ENCODE results near the gene ODAD2. TPM values are rescaled to one million over a fixed set of nuclear protein-coding genes. Genes with fewer than 3 reads are reported as not detected.
"Not testable (repeated sequence)": the region's sequence is repeated elsewhere in the genome, so short reads cannot be mapped to it uniquely, and the experiment has no call there.

ODAD2 gene
- total RNA-seq, 1 experiment from 2014 or later = 3.7 TPM

GRCh38 chr10:27970795-27971194 lies 28.1 kb downstream of the ODAD2 start:
- not testable (repeated sequence) for DNase-seq (ENCODE audit: low read depth)

- not testable (repeated sequence) for DNase-seq (ENCODE audit: low read depth)
These were observed 28.9 kb downstream of the ODAD2 start for GRCh38 chr10:27969931-27970330.

- DNase-seq (ENCODE audit: low read depth) = peak; percentile 34
These were observed 39.7 kb downstream of the ODAD2 start for GRCh38 chr10:27959093-27959715.

- peak; percentile 2 for DNase-seq (ENCODE audit: low read depth)
These were observed 40.5 kb downstream of the ODAD2 start for GRCh38 chr10:27958383-27958782.

DNA sequence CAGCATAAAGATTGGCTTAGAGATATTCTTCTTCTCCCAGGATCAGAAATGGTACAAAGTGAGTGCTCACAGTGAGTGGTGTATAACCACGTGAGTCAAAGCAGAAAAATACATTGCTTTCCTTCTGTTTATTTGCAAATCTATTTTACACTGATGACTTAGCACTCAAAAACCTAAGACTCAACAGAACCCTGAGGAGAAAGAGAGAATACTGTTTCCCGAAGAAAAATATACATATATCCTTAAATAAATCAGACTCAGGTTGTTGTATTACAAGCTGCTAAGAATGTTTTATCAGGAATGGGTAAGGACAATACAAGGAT lies 48.7 kb downstream of the ODAD2 start:
- no peak for DNase-seq (ENCODE audit: low read depth)

GRCh38 chr10:27949528-27950241 lies 49.2 kb downstream of the ODAD2 start:
- DNase-seq (ENCODE audit: low read depth) = peak; percentile 15

DNA sequence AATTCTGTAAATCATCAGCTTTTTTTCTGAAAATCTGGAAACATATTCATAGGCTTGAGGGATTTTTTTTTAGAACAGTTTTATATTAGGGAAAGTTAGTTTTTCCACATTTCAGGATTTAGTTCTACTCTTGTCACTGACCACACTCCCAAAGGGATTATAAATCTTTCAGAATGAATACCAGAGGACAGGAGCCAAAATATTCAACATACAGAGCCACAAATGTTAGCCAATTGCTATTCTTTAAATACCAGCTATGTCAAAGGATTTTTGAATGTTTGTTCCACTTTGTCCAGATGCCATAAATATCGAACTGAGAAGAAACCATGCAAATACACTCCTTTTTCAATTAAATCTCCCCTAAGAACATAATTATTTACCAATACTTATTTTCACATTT lies 50.7 kb downstream of the ODAD2 start:
- no peak for DNase-seq (ENCODE audit: low read depth)

DNA sequence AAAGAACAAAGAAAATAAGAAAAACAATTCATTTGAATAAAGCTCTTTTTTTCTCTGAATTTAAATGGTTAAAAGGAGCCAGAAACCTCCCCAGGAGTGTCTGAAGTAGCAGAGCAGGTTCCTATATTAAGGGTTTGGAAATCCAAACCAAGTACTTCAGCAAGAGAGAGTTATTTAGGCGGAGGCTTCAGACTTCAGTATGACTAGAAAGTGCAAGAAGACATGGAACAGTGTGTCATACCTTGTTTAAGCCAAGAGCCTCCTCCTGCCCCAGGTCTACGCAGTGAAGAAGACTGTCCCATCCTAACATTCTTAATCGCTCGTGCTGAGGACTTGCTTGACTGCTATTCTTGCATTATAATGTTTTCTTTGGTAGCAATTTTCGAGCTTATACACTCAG lies 51.3 kb downstream of the ODAD2 start:
- DNase-seq (ENCODE audit: low read depth) = no peak

DNA sequence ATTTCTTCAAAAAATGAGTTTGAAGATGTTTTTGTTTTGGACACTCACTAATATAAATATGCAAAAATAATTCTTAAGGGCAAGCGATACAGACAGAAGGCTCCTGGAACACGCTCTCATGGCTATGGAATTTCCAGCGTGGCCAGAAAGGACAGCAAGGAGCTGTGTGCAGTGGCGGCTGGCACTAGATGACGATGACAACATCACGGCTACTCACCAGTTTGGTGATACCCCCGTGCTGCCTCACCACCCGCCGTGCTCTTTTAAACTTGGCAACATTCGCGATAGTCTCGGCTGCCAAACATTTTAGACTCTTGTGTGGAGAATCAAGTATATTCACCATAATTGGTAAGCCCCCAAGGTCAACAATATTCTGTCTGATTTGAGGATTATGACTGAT lies 54.9 kb downstream of the ODAD2 start:
- DNase-seq (ENCODE audit: low read depth) = peak; percentile 7

- DNase-seq (ENCODE audit: low read depth) = no peak
These were observed 84.0 kb downstream of the ODAD2 start for GRCh38 chr10:27914888-27915287.

GRCh38 chr10:27912231-27912630 lies 86.6 kb downstream of the ODAD2 start:
- DNase-seq (ENCODE audit: low read depth) = no peak

GRCh38 chr10:27911539-27911938 lies 87.3 kb downstream of the ODAD2 start:
- DNase-seq (ENCODE audit: low read depth) = no peak

DNA sequence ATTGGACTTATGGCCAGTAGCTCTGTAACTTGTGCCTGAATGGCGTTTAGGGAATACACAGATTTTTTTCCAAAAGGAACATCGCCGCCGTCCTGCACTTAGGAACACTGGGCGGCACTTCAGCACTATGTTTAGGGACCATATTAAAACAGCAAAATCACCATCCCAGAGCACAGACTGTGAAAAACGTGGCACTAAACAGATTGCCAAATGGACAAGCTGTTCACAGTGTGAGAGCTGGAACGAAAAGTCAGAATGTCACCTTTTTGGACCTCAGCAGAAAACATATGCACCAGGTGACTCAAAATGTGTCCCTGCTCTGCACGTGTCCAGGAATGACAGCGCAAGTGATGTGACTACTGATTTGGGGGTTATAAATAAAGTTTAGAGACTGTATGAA lies 87.9 kb downstream of the ODAD2 start:
- DNase-seq (ENCODE audit: low read depth) = no peak

DNA sequence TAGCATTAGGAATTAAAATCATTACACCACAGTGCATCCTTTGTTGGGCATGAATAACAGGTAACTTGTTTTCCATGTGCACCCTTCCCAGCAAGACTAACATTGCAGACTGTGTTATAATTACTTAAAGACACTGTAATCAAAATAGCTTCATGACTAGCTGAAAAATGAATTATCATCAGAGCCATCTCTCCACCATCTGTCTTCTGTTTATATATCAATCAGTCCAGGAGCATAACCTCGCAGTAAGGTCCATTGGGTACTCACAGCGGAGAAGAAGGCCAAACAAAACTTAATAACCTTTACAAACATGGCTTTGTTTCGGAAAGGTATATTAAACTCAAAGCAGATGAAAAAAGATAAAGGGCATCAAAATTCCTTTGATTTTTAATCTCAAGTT lies 90.6 kb downstream of the ODAD2 start:
- DNase-seq (ENCODE audit: low read depth) = no peak

DNA sequence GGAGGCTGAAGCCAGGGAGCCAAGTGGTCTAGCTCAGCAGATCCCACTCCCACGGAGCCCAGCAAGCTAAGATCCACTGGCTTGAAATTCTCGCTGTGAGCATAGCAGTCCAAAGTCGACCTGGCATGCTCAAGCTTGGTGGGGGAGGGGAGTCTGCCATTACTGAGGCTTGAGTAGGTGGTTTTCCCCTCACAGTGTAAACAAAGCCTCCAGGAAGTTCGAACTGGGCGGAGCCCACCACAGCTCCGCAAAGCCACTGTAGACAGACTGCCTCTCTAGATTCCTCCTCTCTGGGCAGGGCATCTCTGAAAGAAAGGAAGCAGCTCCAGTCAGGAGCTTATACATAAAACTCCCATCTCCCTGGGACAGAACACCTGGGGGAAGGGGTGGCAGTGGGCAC lies 99.4 kb downstream of the ODAD2 start:
- DNase-seq (ENCODE audit: low read depth) = peak; percentile 55

DNA sequence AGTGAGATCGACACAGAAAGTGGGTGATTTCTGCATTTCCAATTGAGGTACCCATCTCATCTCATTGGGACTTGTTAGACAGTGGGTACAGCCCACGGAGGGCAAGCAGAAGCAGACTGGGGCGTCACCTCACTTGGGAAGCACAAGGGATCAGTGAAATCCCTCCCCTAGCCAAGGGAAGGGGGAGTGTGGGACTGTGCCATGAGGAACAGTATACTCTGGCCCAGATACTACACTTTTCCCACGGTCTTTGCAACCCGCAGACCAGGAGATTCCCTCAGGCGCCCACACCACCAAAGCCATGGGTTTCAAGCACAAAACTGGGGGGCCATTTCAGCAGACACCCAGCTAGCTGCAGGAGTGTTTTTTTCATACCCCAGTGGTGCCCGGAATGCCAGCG lies 99.8 kb downstream of the ODAD2 start:
- DNase-seq (ENCODE audit: low read depth) = peak; percentile 3

DNA sequence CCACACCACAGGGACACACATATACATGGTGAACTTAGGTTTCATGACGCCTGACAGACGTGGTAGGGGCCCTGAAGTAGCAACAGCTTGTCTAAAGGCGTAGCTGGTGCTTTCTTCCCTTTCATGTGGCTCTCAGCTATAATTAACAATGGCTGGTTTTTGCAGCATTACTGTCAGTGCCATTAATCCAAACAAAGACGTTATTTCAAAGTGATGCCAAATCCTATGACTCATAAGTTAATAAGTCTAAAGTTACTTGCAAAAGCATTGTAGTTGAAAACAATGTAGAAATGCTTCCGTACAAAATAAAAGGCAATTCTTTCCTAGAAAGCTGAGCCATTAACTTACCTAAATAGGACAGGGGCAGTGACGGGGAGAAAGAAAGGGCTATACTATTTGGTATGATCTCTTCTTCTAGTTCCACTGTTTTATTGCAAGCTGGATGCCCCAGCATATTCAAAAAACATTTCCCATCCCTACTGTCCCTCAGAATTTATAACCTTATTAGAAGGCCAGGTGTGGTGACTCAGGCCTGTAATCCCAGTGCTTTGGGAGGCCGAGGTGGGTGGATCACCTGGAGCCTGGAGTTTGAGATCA lies 105.4 kb downstream of the ODAD2 start:
- peak; percentile 65 for DNase-seq (ENCODE audit: low read depth)

GRCh38 chr10:27890971-27891370 lies 107.9 kb downstream of the ODAD2 start:
- peak; percentile 26 for DNase-seq (ENCODE audit: low read depth)

GRCh38 chr10:27889518-27889917 lies 109.4 kb downstream of the ODAD2 start:
- no peak for DNase-seq (ENCODE audit: low read depth)

- DNase-seq (ENCODE audit: low read depth) = peak; percentile 43
These were observed 114.7 kb downstream of the ODAD2 start for GRCh38 chr10:27884185-27884641.

DNA sequence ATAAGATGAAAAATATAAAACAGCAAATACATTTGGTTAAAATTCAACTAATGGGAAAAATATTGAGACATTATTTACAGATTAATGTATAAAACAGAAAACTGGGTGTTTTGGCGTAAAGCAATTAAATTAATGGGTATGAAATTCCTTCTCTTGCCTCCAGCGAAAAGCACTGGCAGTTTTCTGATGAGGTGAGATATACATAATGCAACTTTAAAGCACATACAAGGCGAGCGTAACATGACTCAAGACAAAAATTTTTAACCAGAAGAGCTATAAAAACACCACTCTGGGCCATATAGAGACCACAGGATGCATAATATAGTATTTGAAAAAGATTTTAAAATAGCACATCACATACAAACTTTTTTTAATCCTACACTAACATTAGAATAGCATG lies 120.6 kb downstream of the ODAD2 start:
- DNase-seq (ENCODE audit: low read depth) = no peak

- DNase-seq (ENCODE audit: low read depth) = peak; percentile 44
These were observed 133.7 kb downstream of the ODAD2 start for GRCh38 chr10:27865221-27865635.

DNA sequence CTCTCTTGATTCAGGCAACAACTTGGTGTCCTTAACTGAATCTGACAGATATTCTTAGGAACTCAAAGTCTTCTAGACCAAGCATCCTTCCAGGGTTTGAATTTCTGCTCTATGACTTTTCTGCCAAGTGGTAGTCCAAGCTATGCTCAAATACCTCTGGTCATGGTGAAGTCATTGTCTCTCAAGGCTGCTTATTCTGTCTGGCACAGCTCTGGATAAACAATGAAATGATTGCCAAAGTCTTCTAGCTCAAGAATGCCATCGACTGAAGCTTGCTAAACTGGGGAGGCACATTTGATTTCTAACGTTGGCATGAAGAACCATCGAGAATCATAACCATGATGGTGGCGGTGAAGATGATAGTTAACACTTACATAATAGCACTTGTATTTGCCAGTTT lies 137.1 kb downstream of the ODAD2 start:
- no peak for DNase-seq (ENCODE audit: low read depth)

All from M059J (cell line).